Measurements from ENCODE around the gene SERHL2. TPM values are rescaled to one million over a fixed set of nuclear protein-coding genes. Genes with fewer than 3 reads are reported as not detected.
A peak's percentile ranks its signal among the peaks of the same experiment; 100 is the strongest.

The SERHL2 gene
- polyA plus RNA-seq, 3 donors: 0.20 to 0.60 (median 0.24) TPM

GRCh38 chr22:42595434-42595833 is 41.7 kb downstream of the SERHL2 start:
- Histone ChIP-seq H3K79me2 (ENCODE audit: insufficient read depth, low read length) (peaks cover 59% of the 10 kb centered on the region), H3K9me3 (replicated peaks in 1 of 2; ENCODE audit: control insufficient read depth in 1 of 2, insufficient read depth in 1 of 2, low read length in 2 of 2) (no peaks in the 10 kb centered on the region), H3K4me1 (ENCODE audit: control insufficient read depth in 1 of 2, insufficient read depth in 2 of 2, low read length in 2 of 2) (no peaks in the 10 kb centered on the region), H3K4me3 (replicated peaks in 1 of 3; ENCODE audit: low read depth in 2 of 3, low read length in 3 of 3) (no peak overlapping the region), H2AFZ (ENCODE audit: insufficient read depth, low read depth, low read length, poor library complexity, severe bottlenecking) (no peak overlapping the region), H3K27ac (ENCODE audit: low read depth in 1 of 2, low read length in 2 of 2) (no peak overlapping the region), H3K9ac (ENCODE audit: insufficient read depth, low read length, poor library complexity, severe bottlenecking) (no peak overlapping the region), H3K36me3 (replicated peaks in 1 of 2; ENCODE audit: control insufficient read depth in 1 of 2, insufficient read depth in 2 of 2, low read length in 2 of 2) (peaks cover 84 to 95% of the 10 kb centered on the region in 2 donors), H4K20me1 (ENCODE audit: insufficient read depth, low read length) (peaks cover 70% of the 10 kb centered on the region), H3K4me2 (replicated peaks; ENCODE audit: extremely low read depth, low read length, poor library complexity, severe bottlenecking) (no peak overlapping the region), H3K27me3 (ENCODE audit: control insufficient read depth in 2 of 2, insufficient read depth in 2 of 2, low read length in 2 of 2) (no peaks in the 10 kb centered on the region)
- Mint-ChIP-seq H3K36me3 (peaks cover 90 to 96% of the 10 kb centered on the region in 2 donors), H3K4me3 (no peak overlapping the region), H3K9me3 (no peaks in the 10 kb centered on the region), H3K27ac (peak overlapping the region in 2 of 7 donors; percentile 3 to 43), H3K27me3 (ENCODE audit: low read depth in 3 of 3) (no peaks in the 10 kb centered on the region), H3K4me1 (no peaks in the 10 kb centered on the region)
- intact Hi-C loops (cut with micrococcal nuclease): no loop called here
- DNase-seq: no peak
- WGBS (ENCODE audit: insufficient coverage): 94% methylated on average over 2 of the region's 3 CpGs
- TF ChIP-seq, protein P1, sequence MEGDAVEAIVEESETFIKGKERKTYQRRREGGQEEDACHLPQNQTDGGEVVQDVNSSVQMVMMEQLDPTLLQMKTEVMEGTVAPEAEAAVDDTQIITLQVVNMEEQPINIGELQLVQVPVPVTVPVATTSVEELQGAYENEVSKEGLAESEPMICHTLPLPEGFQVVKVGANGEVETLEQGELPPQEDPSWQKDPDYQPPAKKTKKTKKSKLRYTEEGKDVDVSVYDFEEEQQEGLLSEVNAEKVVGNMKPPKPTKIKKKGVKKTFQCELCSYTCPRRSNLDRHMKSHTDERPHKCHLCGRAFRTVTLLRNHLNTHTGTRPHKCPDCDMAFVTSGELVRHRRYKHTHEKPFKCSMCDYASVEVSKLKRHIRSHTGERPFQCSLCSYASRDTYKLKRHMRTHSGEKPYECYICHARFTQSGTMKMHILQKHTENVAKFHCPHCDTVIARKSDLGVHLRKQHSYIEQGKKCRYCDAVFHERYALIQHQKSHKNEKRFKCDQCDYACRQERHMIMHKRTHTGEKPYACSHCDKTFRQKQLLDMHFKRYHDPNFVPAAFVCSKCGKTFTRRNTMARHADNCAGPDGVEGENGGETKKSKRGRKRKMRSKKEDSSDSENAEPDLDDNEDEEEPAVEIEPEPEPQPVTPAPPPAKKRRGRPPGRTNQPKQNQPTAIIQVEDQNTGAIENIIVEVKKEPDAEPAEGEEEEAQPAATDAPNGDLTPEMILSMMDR (IDR thresholded peaks at IDR 0.05): no peak

DNA sequence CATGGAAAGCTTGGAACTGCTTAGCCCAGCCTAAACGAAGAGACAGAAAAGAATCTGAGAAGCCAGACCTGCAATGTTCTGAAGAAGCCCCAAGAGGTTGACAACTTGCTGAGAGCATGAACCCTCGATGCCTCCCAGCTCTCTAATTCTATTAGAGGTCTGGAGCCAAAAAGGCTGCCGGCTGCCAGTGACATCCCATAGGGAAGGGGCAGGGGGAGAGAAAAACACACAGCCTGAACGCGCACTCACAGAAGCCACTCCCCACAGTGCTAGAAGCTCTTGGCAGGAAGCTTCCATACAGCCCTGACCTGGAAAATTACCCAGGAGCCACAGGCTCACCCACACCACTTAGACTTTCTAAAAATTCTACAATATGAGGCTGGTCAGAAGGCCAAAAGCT is 42.6 kb downstream of the SERHL2 start:
- Mint-ChIP-seq H3K9me3 (no peaks in the 10 kb centered on the region), H3K27ac (peak overlapping the region in 4 of 7 donors; percentile 20 to 75 (median 57)), H3K27me3 (ENCODE audit: low read depth in 3 of 3) (peaks cover 0 to 1% (median 0%) of the 10 kb centered on the region in 3 donors), H3K36me3 (peaks cover 95 to 97% of the 10 kb centered on the region in 2 donors), H3K4me3 (no peak overlapping the region), H3K4me1 (no peaks in the 10 kb centered on the region)
- H4K20me1 ChIP-seq (ENCODE audit: insufficient read depth, low read length): peaks cover 78% of the 10 kb centered on the region
- H3K4me1 ChIP-seq (ENCODE audit: control insufficient read depth in 1 of 2, insufficient read depth in 2 of 2, low read length in 2 of 2): no peaks in the 10 kb centered on the region
- no peaks in the 10 kb centered on the region for H3K27me3 ChIP-seq (ENCODE audit: control insufficient read depth in 2 of 2, insufficient read depth in 2 of 2, low read length in 2 of 2)
- no peak for DNase-seq
- 100% methylated on average over 1 of the region's 5 CpGs for WGBS (ENCODE audit: insufficient coverage)
- no peaks in the 10 kb centered on the region for H3K9me3 ChIP-seq (replicated peaks in 1 of 2; ENCODE audit: control insufficient read depth in 1 of 2, insufficient read depth in 1 of 2, low read length in 2 of 2)
- H3K27ac ChIP-seq (ENCODE audit: low read depth in 1 of 2, low read length in 2 of 2): no peak overlapping the region
- H3K36me3 ChIP-seq (replicated peaks in 1 of 2; ENCODE audit: control insufficient read depth in 1 of 2, insufficient read depth in 2 of 2, low read length in 2 of 2): peaks cover 84 to 96% of the 10 kb centered on the region in 2 donors
- no peak overlapping the region for H3K4me2 ChIP-seq (replicated peaks; ENCODE audit: extremely low read depth, low read length, poor library complexity, severe bottlenecking)
- intact Hi-C loops (cut with micrococcal nuclease): no loop called here
- H3K9ac ChIP-seq (ENCODE audit: insufficient read depth, low read length, poor library complexity, severe bottlenecking): no peak overlapping the region
- peaks cover 61% of the 10 kb centered on the region for H3K79me2 ChIP-seq (ENCODE audit: insufficient read depth, low read length)
- H2AFZ ChIP-seq (ENCODE audit: insufficient read depth, low read depth, low read length, poor library complexity, severe bottlenecking): no peak overlapping the region
- H3K4me3 ChIP-seq (replicated peaks in 1 of 3; ENCODE audit: low read depth in 2 of 3, low read length in 3 of 3): no peak overlapping the region
- TF ChIP-seq, protein P1 (IDR thresholded peaks at IDR 0.05): no peak

Measured in CD14-positive monocyte (primary cell).